ENCODE measurements around the gene TCEANC2.

DNA sequence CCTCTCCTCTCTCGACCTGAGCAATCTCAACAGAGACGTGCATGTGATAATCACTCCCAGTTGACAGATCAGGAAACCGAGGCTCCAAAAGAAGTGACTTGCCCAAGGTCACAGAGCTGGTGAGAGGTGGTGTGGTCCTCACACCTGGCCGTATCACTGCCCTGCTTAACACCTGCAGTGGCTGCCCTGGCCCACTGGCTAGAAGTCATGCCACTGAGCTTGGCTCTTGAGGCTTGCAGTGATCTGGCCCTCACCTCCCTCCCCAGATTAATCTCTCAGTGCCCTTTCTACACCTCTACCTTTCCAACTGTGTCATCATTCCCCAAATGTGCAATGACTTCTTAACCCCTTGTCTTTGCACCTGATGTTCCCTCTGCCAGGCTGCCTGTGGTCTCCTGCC lies 60.6 kb downstream of the TCEANC2 start:
- TF ChIP-seq ZNF8 (CRISPR knock-in tag; IDR thresholded peaks at IDR 0.05) (no peak), ZFP30 (CRISPR knock-in tag; IDR thresholded peaks at IDR 0.05) (no peak), ZC3H10 (CRISPR knock-in tag; IDR thresholded peaks at IDR 0.05) (no peak), SNAI2 (CRISPR knock-in tag; IDR thresholded peaks at IDR 0.05) (no peak), ARNTL (CRISPR knock-in tag; IDR thresholded peaks at IDR 0.05; ENCODE audit: borderline replicate concordance, low read depth) (no peak), OSR1 (CRISPR knock-in tag; IDR thresholded peaks at IDR 0.05) (no peak), RARB (CRISPR knock-in tag; IDR thresholded peaks at IDR 0.05) (no peak), ISL1 (CRISPR knock-in tag; IDR thresholded peaks at IDR 0.05) (no peak), ESRRG (CRISPR knock-in tag; IDR thresholded peaks at IDR 0.05) (no peak), TOX (CRISPR knock-in tag; IDR thresholded peaks at IDR 0.05; ENCODE audit: borderline replicate concordance) (no peak)

Data from SK-N-SH treated with all-trans-retinoic acid at 6 μM for 48 hours (cell line).